GM18907 (cell line): Measurements from ENCODE around the gene ZNF33A.
"Not testable (repeated sequence)": the region's sequence is repeated elsewhere in the genome, so short reads cannot be mapped to it uniquely, and the experiment has no call there.

Source experiments
- ATAC-seq: cut with Tn5 transposase; IDR thresholded peaks from one replicate; pipeline ENCODE4 v1.9.1; 2021; ENCODE audit warnings: mild to moderate bottlenecking, moderate library complexity; ENCODE audit not compliant: unreplicated experiment

Gene ZNF33A

GRCh38 chr10:38010119-38010903 lies at the start of gene ZNF33A:
Gene ZNF33A (plus strand): TSS chr10:38010675. CDS start chr10:38012342, 1,667 bp downstream.
- peak; percentile 93 for ATAC-seq

- ATAC-seq = no peak
Measured at GRCh38 chr10:37965006-37965405, 45.5 kb upstream of the ZNF33A start.

- ATAC-seq = no peak
Measured at GRCh38 chr10:37972396-37972795, 38.1 kb upstream of the ZNF33A start.

GRCh38 chr10:37975401-37975991 lies 35.0 kb upstream of the ZNF33A start:
- no peak for ATAC-seq

GRCh38 chr10:37976091-37976879 lies 34.2 kb upstream of the ZNF33A start, which contains the start of gene ZNF25:
Gene ZNF25 (minus strand): TSS chr10:37976647. CDS start chr10:37971722, 4,925 bp downstream.
- ATAC-seq = peak; percentile 98

GRCh38 chr10:37976880-37977203 lies 33.6 kb upstream of the ZNF33A start:
- no peak for ATAC-seq

GRCh38 chr10:37991655-37992054 lies 18.8 kb upstream of the ZNF33A start:
- no peak for ATAC-seq

GRCh38 chr10:37992083-37992482 lies 18.4 kb upstream of the ZNF33A start:
- ATAC-seq = no peak

GRCh38 chr10:37998920-37999319 lies 11.6 kb upstream of the ZNF33A start:
- not testable (repeated sequence) for ATAC-seq

- ATAC-seq = not testable (repeated sequence)
Measured at GRCh38 chr10:38000474-38000873, 10.0 kb upstream of the ZNF33A start.

GRCh38 chr10:38003026-38003425 lies 7.4 kb upstream of the ZNF33A start:
- ATAC-seq = no peak

GRCh38 chr10:38003588-38003987 lies 6.9 kb upstream of the ZNF33A start:
- ATAC-seq = no peak

- no peak for ATAC-seq
Measured at GRCh38 chr10:38007551-38007950, 2.9 kb upstream of the ZNF33A start.

GRCh38 chr10:38007991-38008390 lies 2.5 kb upstream of the ZNF33A start:
- no peak for ATAC-seq

- no peak for ATAC-seq
Measured at GRCh38 chr10:38016354-38016753, 5.9 kb downstream of the ZNF33A start.

GRCh38 chr10:38019124-38019523 lies 8.6 kb downstream of the ZNF33A start:
- not testable (repeated sequence) for ATAC-seq

GRCh38 chr10:38025283-38025682 lies 14.8 kb downstream of the ZNF33A start:
- peak; percentile 88 for ATAC-seq

- ATAC-seq = no peak
Measured at GRCh38 chr10:38027986-38028385, 17.5 kb downstream of the ZNF33A start.

GRCh38 chr10:38032886-38033285 lies 22.4 kb downstream of the ZNF33A start:
- no peak for ATAC-seq

GRCh38 chr10:38038107-38038931 lies 27.8 kb downstream of the ZNF33A start:
- ATAC-seq = peak; percentile 96

GRCh38 chr10:38038932-38039245 lies 28.4 kb downstream of the ZNF33A start:
- ATAC-seq = peak; percentile 21
